ENCODE measurements around the gene GAP43.

GAP43 gene

DNA sequence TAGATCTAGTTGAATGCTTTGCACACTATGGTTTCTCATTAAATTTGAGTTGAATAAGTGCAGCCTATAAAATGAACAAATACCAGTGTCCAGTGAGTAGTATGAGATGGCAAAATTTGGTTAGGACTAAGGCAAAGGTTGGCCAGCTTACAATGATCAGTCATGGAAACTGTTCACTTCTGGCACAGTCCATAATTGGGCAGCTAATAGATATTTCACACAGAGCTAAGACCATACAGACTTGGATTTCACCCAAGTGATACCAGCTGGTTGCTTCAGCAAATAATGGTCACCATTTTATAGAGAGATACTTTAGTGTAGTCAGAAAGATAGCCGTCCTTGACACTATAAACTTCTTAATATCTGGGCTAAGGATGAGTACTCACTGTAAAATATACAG is 15.7 kb downstream of the GAP43 start:
- TF ChIP-seq, protein P1, sequence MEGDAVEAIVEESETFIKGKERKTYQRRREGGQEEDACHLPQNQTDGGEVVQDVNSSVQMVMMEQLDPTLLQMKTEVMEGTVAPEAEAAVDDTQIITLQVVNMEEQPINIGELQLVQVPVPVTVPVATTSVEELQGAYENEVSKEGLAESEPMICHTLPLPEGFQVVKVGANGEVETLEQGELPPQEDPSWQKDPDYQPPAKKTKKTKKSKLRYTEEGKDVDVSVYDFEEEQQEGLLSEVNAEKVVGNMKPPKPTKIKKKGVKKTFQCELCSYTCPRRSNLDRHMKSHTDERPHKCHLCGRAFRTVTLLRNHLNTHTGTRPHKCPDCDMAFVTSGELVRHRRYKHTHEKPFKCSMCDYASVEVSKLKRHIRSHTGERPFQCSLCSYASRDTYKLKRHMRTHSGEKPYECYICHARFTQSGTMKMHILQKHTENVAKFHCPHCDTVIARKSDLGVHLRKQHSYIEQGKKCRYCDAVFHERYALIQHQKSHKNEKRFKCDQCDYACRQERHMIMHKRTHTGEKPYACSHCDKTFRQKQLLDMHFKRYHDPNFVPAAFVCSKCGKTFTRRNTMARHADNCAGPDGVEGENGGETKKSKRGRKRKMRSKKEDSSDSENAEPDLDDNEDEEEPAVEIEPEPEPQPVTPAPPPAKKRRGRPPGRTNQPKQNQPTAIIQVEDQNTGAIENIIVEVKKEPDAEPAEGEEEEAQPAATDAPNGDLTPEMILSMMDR (conservative IDR thresholded peaks at IDR 0.05; ENCODE audit: low read length), result no peak
- TF ChIP-seq EZH2phosphoT487 (IDR thresholded peaks at IDR 0.05; ENCODE audit: borderline replicate concordance), result no peak
- Histone ChIP-seq H3K36me3 (ENCODE audit: insufficient read depth, low read length) (no peaks in the 10 kb centered on the region), H3K9me3 (ENCODE audit: insufficient read depth, low read depth, low read length) (no peaks in the 10 kb centered on the region)

GRCh38 chr3:115644391-115644790 is 21.1 kb downstream of the GAP43 start:
- H3K9ac ChIP-seq (ENCODE audit: low read depth, low read length, poor library complexity, severe bottlenecking), result no peak overlapping the region
- no peaks in the 10 kb centered on the region for H3K36me3 ChIP-seq (ENCODE audit: insufficient read depth, low read length)
- no peak for TF ChIP-seq EZH2phosphoT487 (IDR thresholded peaks at IDR 0.05; ENCODE audit: borderline replicate concordance)
- TF ChIP-seq, protein P1 (conservative IDR thresholded peaks at IDR 0.05; ENCODE audit: low read length), result no peak
- H3K4me1 ChIP-seq (ENCODE audit: insufficient read depth, low read length, poor library complexity, severe bottlenecking), result no peaks in the 10 kb centered on the region
- H3K9me2 ChIP-seq (replicated peaks; ENCODE audit: low read depth, low read length), result no peaks in the 10 kb centered on the region
- H3K9me3 ChIP-seq (ENCODE audit: insufficient read depth, low read depth, low read length), result no peaks in the 10 kb centered on the region
- no peak overlapping the region for H3K4me2 ChIP-seq (ENCODE audit: low read depth, low read length, poor library complexity, severe bottlenecking)
- no peaks in the 10 kb centered on the region for H4K20me1 ChIP-seq (ENCODE audit: insufficient read depth, low read length, poor library complexity, severe bottlenecking)
- no peak overlapping the region for H3K4me3 ChIP-seq (ENCODE audit: low read length, poor library complexity, severe bottlenecking)
- no peak overlapping the region for H2AFZ ChIP-seq (ENCODE audit: low read length)
- H3F3A ChIP-seq (ENCODE audit: low read depth), result no peaks in the 10 kb centered on the region
- H3K79me2 ChIP-seq (ENCODE audit: insufficient read depth, low read length), result no peaks in the 10 kb centered on the region
- no peaks in the 10 kb centered on the region for H3K27me3 ChIP-seq (ENCODE audit: insufficient read depth, low read length, poor library complexity, severe bottlenecking)

More for the DNA sequence above, 15.7 kb downstream of the GAP43 start:
- H3K9ac ChIP-seq (ENCODE audit: low read depth, low read length, poor library complexity, severe bottlenecking), result no peak overlapping the region
- H3K79me2 ChIP-seq (ENCODE audit: insufficient read depth, low read length), result no peaks in the 10 kb centered on the region
- no peaks in the 10 kb centered on the region for H4K20me1 ChIP-seq (ENCODE audit: insufficient read depth, low read length, poor library complexity, severe bottlenecking)
- no peak overlapping the region for H3K4me3 ChIP-seq (ENCODE audit: low read length, poor library complexity, severe bottlenecking)
- no peak overlapping the region for H3K4me2 ChIP-seq (ENCODE audit: low read depth, low read length, poor library complexity, severe bottlenecking)
- no peak overlapping the region for H2AFZ ChIP-seq (ENCODE audit: low read length)
- no peaks in the 10 kb centered on the region for H3K9me2 ChIP-seq (replicated peaks; ENCODE audit: low read depth, low read length)
- no peaks in the 10 kb centered on the region for H3K4me1 ChIP-seq (ENCODE audit: insufficient read depth, low read length, poor library complexity, severe bottlenecking)
- H3K27me3 ChIP-seq (ENCODE audit: insufficient read depth, low read length, poor library complexity, severe bottlenecking), result no peaks in the 10 kb centered on the region
- no peaks in the 10 kb centered on the region for H3F3A ChIP-seq (ENCODE audit: low read depth)

DNA sequence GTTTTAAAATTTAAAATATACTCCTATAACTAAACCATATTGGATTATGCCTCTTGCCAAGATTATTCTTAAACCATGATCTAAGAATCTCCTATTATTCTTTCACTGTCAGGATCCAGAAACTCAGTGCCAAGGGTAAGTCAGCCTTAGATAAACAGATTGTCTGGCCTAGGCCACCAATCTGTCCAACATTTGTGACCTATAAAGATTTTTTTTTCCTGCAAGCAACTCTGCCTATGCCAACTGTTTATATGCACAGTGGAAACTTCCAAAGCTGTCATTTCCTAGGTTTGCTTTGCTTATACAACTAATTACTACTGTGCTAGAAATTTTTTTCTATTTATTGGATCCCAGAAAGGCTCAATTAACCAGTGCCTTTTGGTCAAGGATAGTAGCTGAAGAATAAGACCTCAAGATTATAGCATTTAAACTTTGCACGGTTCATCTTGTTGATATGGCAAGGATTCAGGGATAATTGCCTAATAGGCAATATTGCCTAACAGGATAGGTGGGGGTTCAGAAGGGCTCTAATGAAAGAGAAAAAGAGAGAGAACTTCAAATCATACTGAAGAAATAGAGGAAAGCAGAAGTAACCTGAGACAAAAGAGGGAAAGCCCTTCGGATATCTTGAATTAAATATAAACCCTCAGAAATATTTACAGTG is 22.8 kb downstream of the GAP43 start:
- Histone ChIP-seq H3K9me2 (replicated peaks; ENCODE audit: low read depth, low read length) (no peaks in the 10 kb centered on the region), H3K79me2 (ENCODE audit: insufficient read depth, low read length) (no peaks in the 10 kb centered on the region), H3K4me1 (ENCODE audit: insufficient read depth, low read length, poor library complexity, severe bottlenecking) (no peaks in the 10 kb centered on the region), H4K20me1 (ENCODE audit: insufficient read depth, low read length, poor library complexity, severe bottlenecking) (no peaks in the 10 kb centered on the region), H2AFZ (ENCODE audit: low read length) (no peak overlapping the region), H3K9me3 (ENCODE audit: insufficient read depth, low read depth, low read length) (no peaks in the 10 kb centered on the region), H3K27me3 (ENCODE audit: insufficient read depth, low read length, poor library complexity, severe bottlenecking) (no peaks in the 10 kb centered on the region), H3F3A (ENCODE audit: low read depth) (no peaks in the 10 kb centered on the region), H3K4me3 (ENCODE audit: low read length, poor library complexity, severe bottlenecking) (no peak overlapping the region), H3K4me2 (ENCODE audit: low read depth, low read length, poor library complexity, severe bottlenecking) (no peak overlapping the region), H3K9ac (ENCODE audit: low read depth, low read length, poor library complexity, severe bottlenecking) (no peak overlapping the region), H3K36me3 (ENCODE audit: insufficient read depth, low read length) (no peaks in the 10 kb centered on the region)
- TF ChIP-seq, protein P1 (conservative IDR thresholded peaks at IDR 0.05; ENCODE audit: low read length), result no peak
- no peak for TF ChIP-seq EZH2phosphoT487 (IDR thresholded peaks at IDR 0.05; ENCODE audit: borderline replicate concordance)

All from Loucy (cell line).